ENCODE measurements around the gene HNRNPA3.
"Not testable (repeated sequence)": the region's sequence is repeated elsewhere in the genome, so short reads cannot be mapped to it uniquely, and the experiment has no call there.

HNRNPA3 gene

GRCh38 chr2:177232098-177232704 lies 19.6 kb downstream of the HNRNPA3 start:
- no peak for DNase-seq (ENCODE audit: low read depth, low spot score)

- no peak for DNase-seq (ENCODE audit: low read depth, low spot score)
These were observed 21.7 kb downstream of the HNRNPA3 start for GRCh38 chr2:177234267-177234666.

GRCh38 chr2:177235855-177236437 lies 23.4 kb downstream of the HNRNPA3 start:
- no peak for DNase-seq (ENCODE audit: low read depth, low spot score)

GRCh38 chr2:177237932-177238331 lies 25.3 kb downstream of the HNRNPA3 start:
- no peak for DNase-seq (ENCODE audit: low read depth, low spot score)

- DNase-seq (ENCODE audit: low read depth, low spot score) = no peak
These were observed 26.5 kb downstream of the HNRNPA3 start for GRCh38 chr2:177239053-177239452.

- DNase-seq (ENCODE audit: low read depth, low spot score) = no peak
These were observed 27.5 kb downstream of the HNRNPA3 start for GRCh38 chr2:177239932-177240630.

- DNase-seq (ENCODE audit: low read depth, low spot score) = no peak
These were observed 29.1 kb downstream of the HNRNPA3 start for GRCh38 chr2:177241711-177242120.

GRCh38 chr2:177242121-177242987 lies 29.8 kb downstream of the HNRNPA3 start:
- DNase-seq (ENCODE audit: low read depth, low spot score) = no peak

- no peak for DNase-seq (ENCODE audit: low read depth, low spot score)
These were observed 30.5 kb downstream of the HNRNPA3 start for GRCh38 chr2:177243073-177243472.

- no peak for DNase-seq (ENCODE audit: low read depth, low spot score)
These were observed 30.9 kb downstream of the HNRNPA3 start for GRCh38 chr2:177243476-177243875.

GRCh38 chr2:177244244-177244771 lies 31.7 kb downstream of the HNRNPA3 start:
- no peak for DNase-seq (ENCODE audit: low read depth, low spot score)

- no peak for DNase-seq (ENCODE audit: low read depth, low spot score)
These were observed 32.4 kb downstream of the HNRNPA3 start for GRCh38 chr2:177245010-177245422.

- DNase-seq (ENCODE audit: low read depth, low spot score) = no peak
These were observed 33.4 kb downstream of the HNRNPA3 start for GRCh38 chr2:177246000-177246399.

GRCh38 chr2:177246523-177247030 lies 34.0 kb downstream of the HNRNPA3 start:
- DNase-seq (ENCODE audit: low read depth, low spot score) = not testable (repeated sequence)

GRCh38 chr2:177247693-177248262 lies 35.2 kb downstream of the HNRNPA3 start:
- no peak for DNase-seq (ENCODE audit: low read depth, low spot score)

GRCh38 chr2:177249038-177249437 lies 36.4 kb downstream of the HNRNPA3 start:
- DNase-seq (ENCODE audit: low read depth, low spot score) = no peak

- no peak for DNase-seq (ENCODE audit: low read depth, low spot score)
These were observed 37.9 kb downstream of the HNRNPA3 start for GRCh38 chr2:177250461-177250860.

GRCh38 chr2:177251165-177251542 lies 38.6 kb downstream of the HNRNPA3 start:
- DNase-seq (ENCODE audit: low read depth, low spot score) = no peak

- no peak for DNase-seq (ENCODE audit: low read depth, low spot score)
These were observed 40.4 kb downstream of the HNRNPA3 start for GRCh38 chr2:177252808-177253531.

- DNase-seq (ENCODE audit: low read depth, low spot score) = no peak
These were observed 41.1 kb downstream of the HNRNPA3 start for GRCh38 chr2:177253704-177254103.

Data from activated naive CD8-positive, alpha-beta T cell treated with anti-CD3 and anti-CD28 coated beads, Interleukin-2, amount 50 U/mL, for 16 hours (primary cell).